ENCODE data around the gene SLC23A3. TPM values are rescaled to one million over a fixed set of nuclear protein-coding genes. Genes with fewer than 3 reads are reported as not detected.
A peak's percentile ranks its signal among the peaks of the same experiment; 100 is the strongest.

Gene SLC23A3
- total and polyA plus RNA-seq, 3 donors from 2014 or later = 0.39 to 0.56 (median 0.42) TPM

DNA sequence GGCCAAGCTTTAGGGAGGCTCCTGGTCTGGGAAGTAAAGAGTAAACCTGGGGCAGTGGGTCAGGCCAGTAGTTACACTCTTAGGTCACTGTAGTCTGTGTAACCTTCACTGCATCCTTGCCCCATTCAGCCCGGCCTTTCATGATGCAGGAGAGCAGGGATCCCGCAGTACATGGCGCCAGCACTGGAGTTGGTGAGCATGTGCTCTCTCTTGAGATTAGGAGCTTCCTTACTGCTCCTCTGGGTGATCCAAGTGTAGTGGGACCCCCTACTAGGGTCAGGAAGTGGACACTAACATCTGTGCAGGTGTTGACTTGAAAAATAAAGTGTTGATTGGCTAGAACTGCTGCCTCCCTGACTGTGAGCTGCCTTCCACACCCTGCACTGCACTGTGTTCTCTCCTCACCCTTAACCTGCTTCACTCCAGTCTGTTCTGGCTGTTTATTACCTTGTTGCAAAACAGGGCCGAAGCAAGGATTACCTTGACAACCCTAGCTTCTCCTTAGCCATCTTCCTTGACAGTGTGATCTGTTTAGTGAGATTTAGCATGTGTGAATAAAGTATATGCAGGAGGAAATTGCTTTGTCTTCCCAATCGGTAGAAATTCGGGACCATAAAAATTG lies 13.4 kb upstream of the SLC23A3 start:
- no peak overlapping the region for H3K4me3 ChIP-seq
- no peaks in the 10 kb centered on the region for H3K9me3 ChIP-seq
- H3K36me3 ChIP-seq (ENCODE audit: low read depth, missing control alignments) = no peaks in the 10 kb centered on the region
- H3K27me3 ChIP-seq = no peaks in the 10 kb centered on the region
- no peak for TF ChIP-seq POLR2A (IDR thresholded peaks at IDR 0.05)
- TF ChIP-seq, protein P1, sequence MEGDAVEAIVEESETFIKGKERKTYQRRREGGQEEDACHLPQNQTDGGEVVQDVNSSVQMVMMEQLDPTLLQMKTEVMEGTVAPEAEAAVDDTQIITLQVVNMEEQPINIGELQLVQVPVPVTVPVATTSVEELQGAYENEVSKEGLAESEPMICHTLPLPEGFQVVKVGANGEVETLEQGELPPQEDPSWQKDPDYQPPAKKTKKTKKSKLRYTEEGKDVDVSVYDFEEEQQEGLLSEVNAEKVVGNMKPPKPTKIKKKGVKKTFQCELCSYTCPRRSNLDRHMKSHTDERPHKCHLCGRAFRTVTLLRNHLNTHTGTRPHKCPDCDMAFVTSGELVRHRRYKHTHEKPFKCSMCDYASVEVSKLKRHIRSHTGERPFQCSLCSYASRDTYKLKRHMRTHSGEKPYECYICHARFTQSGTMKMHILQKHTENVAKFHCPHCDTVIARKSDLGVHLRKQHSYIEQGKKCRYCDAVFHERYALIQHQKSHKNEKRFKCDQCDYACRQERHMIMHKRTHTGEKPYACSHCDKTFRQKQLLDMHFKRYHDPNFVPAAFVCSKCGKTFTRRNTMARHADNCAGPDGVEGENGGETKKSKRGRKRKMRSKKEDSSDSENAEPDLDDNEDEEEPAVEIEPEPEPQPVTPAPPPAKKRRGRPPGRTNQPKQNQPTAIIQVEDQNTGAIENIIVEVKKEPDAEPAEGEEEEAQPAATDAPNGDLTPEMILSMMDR (IDR thresholded peaks at IDR 0.05) = no peak
- no peak overlapping the region for H3K27ac ChIP-seq
- peak; percentile 13 for DNase-seq
- H3K4me1 ChIP-seq = peaks cover 11% of the 10 kb centered on the region
- intact Hi-C loops (cut with DNase I; ENCODE audit: low total_unique reads) = no loop called here
- 92 to 93% methylated on average over 6 of the region's 6 CpGs for WGBS, 2 donors

DNA sequence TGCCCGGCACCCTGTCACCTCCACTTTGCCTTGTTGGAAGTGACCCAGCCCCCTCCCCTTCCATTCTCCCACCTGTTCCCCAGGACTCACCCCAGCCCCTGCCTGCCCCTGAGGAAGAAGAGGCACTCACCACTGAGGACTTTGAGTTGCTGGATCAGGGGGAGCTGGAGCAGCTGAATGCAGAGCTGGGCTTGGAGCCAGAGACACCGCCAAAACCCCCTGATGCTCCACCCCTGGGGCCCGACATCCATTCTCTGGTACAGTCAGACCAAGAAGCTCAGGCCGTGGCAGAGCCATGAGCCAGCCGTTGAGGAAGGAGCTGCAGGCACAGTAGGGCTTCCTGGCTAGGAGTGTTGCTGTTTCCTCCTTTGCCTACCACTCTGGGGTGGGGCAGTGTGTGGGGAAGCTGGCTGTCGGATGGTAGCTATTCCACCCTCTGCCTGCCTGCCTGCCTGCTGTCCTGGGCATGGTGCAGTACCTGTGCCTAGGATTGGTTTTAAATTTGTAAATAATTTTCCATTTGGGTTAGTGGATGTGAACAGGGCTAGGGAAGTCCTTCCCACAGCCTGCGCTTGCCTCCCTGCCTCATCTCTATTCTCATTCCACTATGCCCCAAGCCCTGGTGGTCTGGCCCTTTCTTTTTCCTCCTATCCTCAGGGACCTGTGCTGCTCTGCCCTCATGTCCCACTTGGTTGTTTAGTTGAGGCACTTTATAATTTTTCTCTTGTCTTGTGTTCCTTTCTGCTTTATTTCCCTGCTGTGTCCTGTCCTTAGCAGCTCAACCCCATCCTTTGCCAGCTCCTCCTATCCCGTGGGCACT lies 12.7 kb upstream of the SLC23A3 start:
- no peak overlapping the region for H3K27ac ChIP-seq
- TF ChIP-seq, protein P1 (IDR thresholded peaks at IDR 0.05) = no peak
- no peak for TF ChIP-seq POLR2A (IDR thresholded peaks at IDR 0.05)
- H3K4me3 ChIP-seq = no peak overlapping the region
- 60 to 82% methylated on average over 4 to 8 of the region's 8 CpGs for WGBS, 2 donors
- no peaks in the 10 kb centered on the region for H3K27me3 ChIP-seq
- intact Hi-C loops (cut with DNase I; ENCODE audit: low total_unique reads) = no loop called here
- H3K9me3 ChIP-seq = no peaks in the 10 kb centered on the region
- peak; percentile 12 for DNase-seq
- peaks cover 11% of the 10 kb centered on the region for H3K4me1 ChIP-seq
- no peaks in the 10 kb centered on the region for H3K36me3 ChIP-seq (ENCODE audit: low read depth, missing control alignments)

DNA sequence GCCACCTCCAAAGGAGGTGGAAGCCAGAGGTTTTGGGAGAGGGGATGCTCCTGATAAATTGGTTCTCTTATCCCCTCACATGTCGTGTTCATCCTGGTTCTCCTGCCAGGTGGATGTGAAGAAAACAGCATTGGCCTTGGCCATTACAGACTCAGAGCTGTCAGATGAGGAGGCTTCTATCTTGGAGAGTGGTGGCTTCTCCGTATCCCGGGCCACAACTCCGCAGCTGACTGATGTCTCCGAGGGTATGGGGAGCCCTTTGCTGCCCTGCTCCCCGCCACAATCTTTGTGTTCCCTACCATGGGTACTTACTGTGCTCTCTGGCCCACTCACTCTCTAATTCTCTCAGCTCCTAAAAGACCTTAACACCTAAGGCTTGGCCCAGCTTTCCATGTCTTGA lies 11.7 kb upstream of the SLC23A3 start:
- Histone ChIP-seq H3K27me3 (no peaks in the 10 kb centered on the region), H3K4me1 (peaks cover 11% of the 10 kb centered on the region), H3K9me3 (no peaks in the 10 kb centered on the region), H3K27ac (no peak overlapping the region), H3K4me3 (no peak overlapping the region), H3K36me3 (ENCODE audit: low read depth, missing control alignments) (no peaks in the 10 kb centered on the region)
- peak; percentile 6 for DNase-seq
- no peak for TF ChIP-seq POLR2A (IDR thresholded peaks at IDR 0.05)
- TF ChIP-seq, protein P1 (IDR thresholded peaks at IDR 0.05) = no peak
- intact Hi-C loops (cut with DNase I; ENCODE audit: low total_unique reads) = no loop called here
- 91 to 92% methylated on average over 6 of the region's 6 CpGs for WGBS, 2 donors

DNA sequence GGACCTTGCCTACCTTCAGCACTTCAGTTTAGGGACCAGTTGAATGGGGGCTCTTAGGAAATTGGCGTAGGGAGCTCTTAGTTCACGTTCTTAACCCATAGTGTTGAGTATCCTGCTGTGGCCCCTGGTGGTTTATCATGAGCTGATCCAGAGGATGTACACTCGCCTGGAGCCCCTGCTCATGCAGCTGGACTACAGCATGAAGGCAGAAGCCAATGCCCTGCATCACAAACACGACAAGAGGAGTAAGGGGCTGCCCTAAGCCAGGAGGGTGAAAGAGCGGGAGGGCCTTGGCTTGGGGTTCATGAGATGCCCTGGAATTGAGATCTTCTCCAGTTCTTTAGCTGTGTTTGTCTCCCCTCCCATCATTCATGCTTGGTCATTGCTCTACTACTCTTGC lies 11.1 kb upstream of the SLC23A3 start:
- no peaks in the 10 kb centered on the region for H3K27me3 ChIP-seq
- no peak overlapping the region for H3K27ac ChIP-seq
- peaks cover 11% of the 10 kb centered on the region for H3K4me1 ChIP-seq
- intact Hi-C loops (cut with DNase I; ENCODE audit: low total_unique reads) = no loop called here
- peak; percentile 11 for DNase-seq
- WGBS, 2 donors = 90 to 96% methylated on average over 5 of the region's 5 CpGs
- no peaks in the 10 kb centered on the region for H3K36me3 ChIP-seq (ENCODE audit: low read depth, missing control alignments)
- no peak for TF ChIP-seq POLR2A (IDR thresholded peaks at IDR 0.05)
- TF ChIP-seq, protein P1 (IDR thresholded peaks at IDR 0.05) = no peak
- H3K9me3 ChIP-seq = no peaks in the 10 kb centered on the region
- H3K4me3 ChIP-seq = no peak overlapping the region
